ENCODE results near the gene METTL27.

DNA sequence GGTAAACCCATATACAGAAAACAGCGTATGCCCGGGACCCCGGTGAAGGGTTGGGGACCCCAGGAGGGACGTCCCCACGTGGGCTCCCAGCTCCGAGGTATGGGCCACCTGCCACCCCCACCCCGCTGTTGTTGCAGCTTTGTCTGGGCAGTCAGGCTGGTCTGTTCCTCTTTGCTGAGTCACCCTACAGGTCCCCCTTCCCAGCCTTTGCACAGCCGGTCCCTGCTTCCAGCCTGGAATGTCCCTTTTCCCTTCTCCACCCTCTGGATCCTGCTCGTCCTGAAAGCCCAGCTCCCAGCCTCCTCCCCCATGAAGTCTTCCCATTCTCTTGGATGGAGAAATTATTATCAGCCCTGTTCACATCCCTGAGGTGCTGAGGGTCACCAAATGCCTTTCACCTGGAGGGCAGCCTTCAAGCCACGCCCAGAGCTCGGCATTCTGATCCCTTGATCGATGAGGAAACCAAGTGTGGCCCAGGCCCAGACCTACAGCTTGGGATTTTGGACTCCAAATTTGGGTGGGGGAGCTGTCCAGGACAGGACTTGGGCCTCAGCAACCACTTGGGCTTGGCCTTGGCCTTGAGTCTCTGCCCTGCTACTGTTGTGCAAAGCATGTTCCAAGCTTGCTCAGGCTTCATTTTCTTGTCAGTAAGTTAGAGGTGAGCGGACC lies 8.9 kb downstream of the METTL27 start:
- TF ChIP-seq, protein P1, sequence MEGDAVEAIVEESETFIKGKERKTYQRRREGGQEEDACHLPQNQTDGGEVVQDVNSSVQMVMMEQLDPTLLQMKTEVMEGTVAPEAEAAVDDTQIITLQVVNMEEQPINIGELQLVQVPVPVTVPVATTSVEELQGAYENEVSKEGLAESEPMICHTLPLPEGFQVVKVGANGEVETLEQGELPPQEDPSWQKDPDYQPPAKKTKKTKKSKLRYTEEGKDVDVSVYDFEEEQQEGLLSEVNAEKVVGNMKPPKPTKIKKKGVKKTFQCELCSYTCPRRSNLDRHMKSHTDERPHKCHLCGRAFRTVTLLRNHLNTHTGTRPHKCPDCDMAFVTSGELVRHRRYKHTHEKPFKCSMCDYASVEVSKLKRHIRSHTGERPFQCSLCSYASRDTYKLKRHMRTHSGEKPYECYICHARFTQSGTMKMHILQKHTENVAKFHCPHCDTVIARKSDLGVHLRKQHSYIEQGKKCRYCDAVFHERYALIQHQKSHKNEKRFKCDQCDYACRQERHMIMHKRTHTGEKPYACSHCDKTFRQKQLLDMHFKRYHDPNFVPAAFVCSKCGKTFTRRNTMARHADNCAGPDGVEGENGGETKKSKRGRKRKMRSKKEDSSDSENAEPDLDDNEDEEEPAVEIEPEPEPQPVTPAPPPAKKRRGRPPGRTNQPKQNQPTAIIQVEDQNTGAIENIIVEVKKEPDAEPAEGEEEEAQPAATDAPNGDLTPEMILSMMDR (conservative IDR thresholded peaks at IDR 0.05), result no peak
- no peak for TF ChIP-seq ZFX (IDR thresholded peaks at IDR 0.05)
